H7 (cell line): Measurements from ENCODE around the gene CASTOR1. TPM values are rescaled to one million over a fixed set of nuclear protein-coding genes. Genes with fewer than 3 reads are reported as not detected.

Experiments used
- DNase-seq: peaks from one replicate; pipeline ENCODE4 v3.0.0; 2012
- H3K27me3 ChIP-seq: 2 replicates; pipeline ENCODE4 v1.6.0; 2011; ENCODE audit warnings: mild to moderate bottlenecking, low read length; ENCODE audit not compliant: control insufficient read depth, insufficient read depth
- H3K36me3 ChIP-seq: replicated peaks from 2 replicates; pipeline ENCODE4 v1.5.1; 2011; ENCODE audit warnings: low read length; ENCODE audit not compliant: control insufficient read depth, insufficient read depth
- H3K4me3 ChIP-seq: 2 replicates; pipeline ENCODE4 v1.5.1; 2011; ENCODE audit warnings: low read depth, mild to moderate bottlenecking, control low read depth, low read length, moderate library complexity; ENCODE audit not compliant: insufficient read depth
- total RNA-seq: library from RNA; depleted of rRNA; stranded (reverse); fragments of >200 nt; shearing (Covaris generic); gene quantifications from 2 replicates; pipeline ENCODE4 v1.2.3, GENCODE V29; 2014

CASTOR1 gene
- total RNA-seq, 1 experiment from 2014 or later, result 15.4 TPM

GRCh38 chr22:30297991-30298701, 8.8 kb upstream of the CASTOR1 start:
- Histone ChIP-seq H3K27me3 (no peaks in the 10 kb centered on the region), H3K36me3 (no peaks in the 10 kb centered on the region), H3K4me3 (no peak overlapping the region)
- DNase-seq, result peak; percentile 40

GRCh38 chr22:30297276-30297990, 8.1 kb upstream of the CASTOR1 start:
- Histone ChIP-seq H3K4me3 (no peak overlapping the region), H3K27me3 (no peaks in the 10 kb centered on the region), H3K36me3 (no peaks in the 10 kb centered on the region)

GRCh38 chr22:30296833-30297232, 7.5 kb upstream of the CASTOR1 start:
- Histone ChIP-seq H3K4me3 (no peak overlapping the region), H3K36me3 (no peaks in the 10 kb centered on the region; the same call in 1 of the 2 replicates), H3K27me3 (no peaks in the 10 kb centered on the region)
- peak; percentile 25 for DNase-seq

More at GRCh38 chr22:30297276-30297990, 8.1 kb upstream of the CASTOR1 start:
- DNase-seq, result peak; percentile 38

GRCh38 chr22:30296324-30296723, 7.0 kb upstream of the CASTOR1 start:
- Histone ChIP-seq H3K36me3 (no peaks in the 10 kb centered on the region; the same call in 1 of the 2 replicates), H3K27me3 (no peaks in the 10 kb centered on the region), H3K4me3 (no peak overlapping the region)
- DNase-seq, result no peak

GRCh38 chr22:30295576-30295975, 6.3 kb upstream of the CASTOR1 start:
- no peak overlapping the region for H3K4me3 ChIP-seq
- H3K36me3 ChIP-seq, result no peaks in the 10 kb centered on the region; the same call in 1 of the 2 replicates
- no peak for DNase-seq
- no peaks in the 10 kb centered on the region for H3K27me3 ChIP-seq

- H3K36me3 ChIP-seq, result no peaks in the 10 kb centered on the region; the same call in 1 of the 2 replicates
- no peak for DNase-seq
- no peaks in the 10 kb centered on the region for H3K27me3 ChIP-seq
- H3K4me3 ChIP-seq, result no peak overlapping the region
These were observed 5.5 kb upstream of the CASTOR1 start for GRCh38 chr22:30294830-30295229.

GRCh38 chr22:30294066-30294465, 4.8 kb upstream of the CASTOR1 start:
- DNase-seq, result no peak
- H3K4me3 ChIP-seq, result no peak overlapping the region
- H3K27me3 ChIP-seq, result no peaks in the 10 kb centered on the region
- H3K36me3 ChIP-seq, result no peaks in the 10 kb centered on the region; the same call in 1 of the 2 replicates

GRCh38 chr22:30293026-30293425, 3.7 kb upstream of the CASTOR1 start:
- H3K27me3 ChIP-seq, result peaks cover 6% of the 10 kb centered on the region; the same call in 1 of the 2 replicates
- no peak for DNase-seq
- H3K4me3 ChIP-seq, result no peak overlapping the region
- H3K36me3 ChIP-seq, result no peaks in the 10 kb centered on the region; the same call in 1 of the 2 replicates

- peaks cover 6% of the 10 kb centered on the region; the same call in 1 of the 2 replicates for H3K27me3 ChIP-seq
- DNase-seq, result no peak
- no peaks in the 10 kb centered on the region; the same call in 1 of the 2 replicates for H3K36me3 ChIP-seq
- H3K4me3 ChIP-seq, result no peak overlapping the region
These were observed 3.0 kb upstream of the CASTOR1 start for GRCh38 chr22:30292069-30292970.

- Histone ChIP-seq H3K27me3 (peaks cover 6% of the 10 kb centered on the region; the same call in 1 of the 2 replicates), H3K36me3 (no peaks in the 10 kb centered on the region; the same call in 1 of the 2 replicates), H3K4me3 (no peak overlapping the region)
- peak; percentile 61 for DNase-seq
These were observed 2.0 kb upstream of the CASTOR1 start for GRCh38 chr22:30291058-30291892.

GRCh38 chr22:30290342-30291057, 1.2 kb upstream of the CASTOR1 start:
- H3K36me3 ChIP-seq, result no peaks in the 10 kb centered on the region; the same call in 1 of the 2 replicates
- H3K4me3 ChIP-seq, result no peak overlapping the region; the same call in 1 of the 2 replicates
- DNase-seq, result peak; percentile 70
- H3K27me3 ChIP-seq, result peaks cover 6% of the 10 kb centered on the region; the same call in 1 of the 2 replicates

GRCh38 chr22:30289980-30290313, 642 bp upstream of the CASTOR1 start:
- DNase-seq, result no peak
- peak overlapping the region; percentile 36 for H3K4me3 ChIP-seq
- H3K27me3 ChIP-seq, result peaks cover 6% of the 10 kb centered on the region; the same call in 1 of the 2 replicates
- no peaks in the 10 kb centered on the region; the same call in 1 of the 2 replicates for H3K36me3 ChIP-seq
